Keratinocyte (primary cell): ENCODE results near the gene RCCD1. TPM values are rescaled to one million over a fixed set of nuclear protein-coding genes. Genes with fewer than 3 reads are reported as not detected.

ENCODE experiments used
- DNase-seq: peaks from one replicate; pipeline ENCODE4 v3.0.0-alpha.2; 2011; ENCODE audit warnings: low read depth, missing footprints, low spot score
- FAIRE-seq: peaks from 2 replicates; lab custom pipeline; 2011; peaks lifted over from hg19 to GRCh38; lab: Jason Lieb, UNC
- H2AFZ ChIP-seq: 2 replicates; pipeline ENCODE4 v1.6.0; 2012; ENCODE audit warnings: low read length, control low read depth, inconsistent platforms; ENCODE audit not compliant: control insufficient read depth
- H3K27ac ChIP-seq: 2 replicates; pipeline ENCODE4 v1.5.1; 2011; ENCODE audit warnings: low read length; ENCODE audit not compliant: control insufficient read depth, insufficient read depth
- H3K27me3 ChIP-seq: 3 replicates; pipeline ENCODE4 v1.6.0; 2011; ENCODE audit warnings: low read length; ENCODE audit not compliant: control insufficient read depth, insufficient read depth; ENCODE audit errors: extremely low read depth
- H3K36me3 ChIP-seq, 2 experiments: 2 replicates in 1 of 2; 3 replicates in 1 of 2; pipeline ENCODE4 v1.5.1; 2011; ENCODE audit warnings: low read length in 2 of 2, mild to moderate bottlenecking in 1 of 2; ENCODE audit not compliant: control insufficient read depth in 2 of 2, insufficient read depth in 2 of 2; ENCODE audit errors: extremely low read depth in 1 of 2
- H3K4me1 ChIP-seq: 3 replicates; pipeline ENCODE4 v1.5.1; 2011; ENCODE audit warnings: low read length; ENCODE audit not compliant: control insufficient read depth, insufficient read depth; ENCODE audit errors: extremely low read depth
- H3K4me2 ChIP-seq: 3 replicates; pipeline ENCODE4 v1.6.0; 2011; ENCODE audit warnings: low read depth, low read length; ENCODE audit not compliant: control insufficient read depth, insufficient read depth; ENCODE audit errors: extremely low read depth
- H3K4me3 ChIP-seq, 3 experiments: fragments of 200-600 bp in 1 of 3; sonication (generic) in 1 of 3; 2 replicates in 2 of 3; 3 replicates in 1 of 3; pipeline ENCODE4 v1.5.1; 2011 to 2016; ENCODE audit warnings: low read length in 3 of 3, mild to moderate bottlenecking in 3 of 3, control low read depth in 2 of 3, inconsistent platforms in 1 of 3, low read depth in 1 of 3, mixed read lengths in 1 of 3, mixed run types in 1 of 3, moderate library complexity in 1 of 3; ENCODE audit not compliant: control insufficient read depth in 2 of 3, insufficient read depth in 2 of 3; ENCODE audit errors: extremely low read depth in 1 of 3
- H3K79me2 ChIP-seq: 2 replicates; pipeline ENCODE4 v1.6.0; 2012; ENCODE audit warnings: low read length; ENCODE audit not compliant: control insufficient read depth, insufficient read depth
- H3K9ac ChIP-seq: 3 replicates; pipeline ENCODE4 v1.6.0; 2011; ENCODE audit warnings: low read length; ENCODE audit not compliant: control insufficient read depth, insufficient read depth; ENCODE audit errors: extremely low read depth
- H3K9me1 ChIP-seq: 3 replicates; pipeline ENCODE4 v1.6.0; 2011; ENCODE audit warnings: low read length; ENCODE audit not compliant: control insufficient read depth, insufficient read depth; ENCODE audit errors: extremely low read depth
- H3K9me3 ChIP-seq: 2 replicates; pipeline ENCODE4 v1.5.1; 2012; ENCODE audit warnings: low read depth, low read length; ENCODE audit not compliant: control insufficient read depth
- H4K20me1 ChIP-seq: 3 replicates; pipeline ENCODE4 v1.6.0; 2011; ENCODE audit warnings: low read length; ENCODE audit not compliant: control insufficient read depth, insufficient read depth; ENCODE audit errors: extremely low read depth
- CTCF ChIP-seq, 3 experiments: IDR thresholded peaks in 1 of 3; conservative IDR thresholded peaks in 1 of 3; optimal IDR thresholded peaks in 1 of 3; 2 replicates in 2 of 3; 3 replicates in 1 of 3; pipeline versions ENCODE3 to v1.5.1; 2011; ENCODE audit warnings: low read length in 3 of 3, mild to moderate bottlenecking in 3 of 3, moderate library complexity in 2 of 3, control low read depth in 1 of 3, inconsistent platforms in 1 of 3; ENCODE audit not compliant: insufficient read depth in 2 of 3; ENCODE audit errors: extremely low read depth in 1 of 3
- EZH2 ChIP-seq: IDR thresholded peaks from one replicate; pipeline ENCODE4 v1.6.1; 2012; ENCODE audit warnings: inconsistent platforms, mild to moderate bottlenecking, low read length, moderate library complexity
- dilution Hi-C: fragments of 300-500 bp; cut with MboI; formaldehyde crosslinking; loops from one replicate; pipeline ENCODE4 v1.7.0; 2020; ENCODE audit warnings: low sequenced_read_pairs; ENCODE audit not compliant: extremely low pct_ligation_motif_present
- polyA plus RNA-seq, 5 experiments: library from polyadenylated mRNA; depleted of rRNA in 3 of 5; stranded (reverse) in 3 of 5; stranded (forward) in 1 of 5; unstranded in 1 of 5; fragments of >200 nt; gene quantifications; 1 replicate in 1 of 5; 2 replicates in 3 of 5; 3 replicates in 1 of 5; pipeline versions ENCODE4 v1.2.1 to v1.2.3, GENCODE V29; 2011 to 2012; ENCODE audit warnings: missing spikeins in 2 of 5, low read depth in 1 of 5, low replicate concordance in 1 of 5

RCCD1 gene
- polyA plus RNA-seq, 1 donor (not counting 4 experiments of a cell fraction or from before 2014, with no cell fraction given) = 7.8 TPM

- no peaks in the 10 kb centered on the region for H3K9me1 ChIP-seq
- H3K4me3 ChIP-seq = no peak overlapping the region
- no peak overlapping the region for H2AFZ ChIP-seq
- H3K79me2 ChIP-seq = no peaks in the 10 kb centered on the region
- FAIRE-seq (no peak), DNase-seq (no peak)
- no peaks in the 10 kb centered on the region for H3K4me1 ChIP-seq
- no peak overlapping the region for H3K27ac ChIP-seq
- TF ChIP-seq EZH2 (no peak), CTCF (optimal IDR thresholded peaks at IDR 0.05 in 1 of 3, IDR thresholded peaks at IDR 0.05 in 1 of 3, conservative IDR thresholded peaks at IDR 0.05 in 1 of 3; ENCODE audit: extremely low read depth in 1 of 3, insufficient read depth in 2 of 3, low read length in 3 of 3) (no peak)
- dilution Hi-C loops = no loop called here
- no peak overlapping the region for H3K9ac ChIP-seq
- no peaks in the 10 kb centered on the region for H3K27me3 ChIP-seq
- peaks cover 13% of the 10 kb centered on the region in 2 experiments for H3K36me3 ChIP-seq
- H3K9me3 ChIP-seq = no peaks in the 10 kb centered on the region
- H3K4me2 ChIP-seq = no peak overlapping the region
- H4K20me1 ChIP-seq = no peaks in the 10 kb centered on the region
These were observed 36.5 kb upstream of the RCCD1 start for GRCh38 chr15:90918034-90918788.

- Histone ChIP-seq H3K27ac (no peak overlapping the region), H3K9me1 (no peaks in the 10 kb centered on the region), H4K20me1 (no peaks in the 10 kb centered on the region), H3K4me2 (no peak overlapping the region), H3K4me3 (no peak overlapping the region), H3K9me3 (no peaks in the 10 kb centered on the region), H3K36me3 (peaks cover 11 to 13% of the 10 kb centered on the region in 2 experiments), H3K79me2 (no peaks in the 10 kb centered on the region), H3K27me3 (no peaks in the 10 kb centered on the region), H2AFZ (no peak overlapping the region), H3K4me1 (no peaks in the 10 kb centered on the region), H3K9ac (no peak overlapping the region)
- TF ChIP-seq CTCF (optimal IDR thresholded peaks at IDR 0.05 in 1 of 3, IDR thresholded peaks at IDR 0.05 in 1 of 3, conservative IDR thresholded peaks at IDR 0.05 in 1 of 3; ENCODE audit: extremely low read depth in 1 of 3, insufficient read depth in 2 of 3, low read length in 3 of 3) (no peak), EZH2 (no peak)
- dilution Hi-C loops = no loop called here
- DNase-seq (no peak), FAIRE-seq (no peak)
These were observed 35.8 kb upstream of the RCCD1 start for GRCh38 chr15:90918835-90919234.
